HCT116 (cell line): ENCODE results near the gene APOA1. TPM values are rescaled to one million over a fixed set of nuclear protein-coding genes. Genes with fewer than 3 reads are reported as not detected.

Source experiments
- ATAC-seq: fragments of 200-7000 bp; cut with Tn5 transposase; 2 replicates; pipeline ENCODE4 v1.9.1; 2020; ENCODE audit warnings: mild to moderate bottlenecking, moderate library complexity
- BruUV-seq: library from RNA; stranded (reverse); fragments of 400-500 nt; replicated peaks from 2 replicates; lab custom pipeline; 2021; lab: Mats Ljungman, UMichigan
- CTCF ChIA-PET: fragments of 300-600 bp; sonication (Branson Sonifier 250); formaldehyde crosslinking; loops from one replicate; lab custom pipeline; 2021; ENCODE audit warnings: antibody characterized with exemption; lab: Charles Lee
- POLR2A ChIA-PET: fragments of 300-600, 350-600 bp; sonication (Branson Sonifier 250); formaldehyde crosslinking; loops from one replicate; lab custom pipeline; 2021; ENCODE audit warnings: antibody characterized with exemption; lab: Charles Lee
- RAD21 ChIA-PET, 2 experiments: fragments of 300-600 bp; sonication (Branson Sonifier 250); formaldehyde crosslinking; loops; one replicate each; lab custom pipeline; 2023; ENCODE audit warnings: low total read pairs in 2 of 2; ENCODE audit not compliant: uncharacterized antibody in 2 of 2, unreplicated experiment in 2 of 2, low non-redundant PET in 1 of 2; lab: Charles Lee
- DNase-seq: peaks from one replicate; pipeline ENCODE4 v3.0.0-alpha.2; 2010; ENCODE audit warnings: low read depth, low spot score
- H2AFZ ChIP-seq: fragments of 200-600 bp; shearing (Covaris generic), sonication (generic); 2 replicates; pipeline ENCODE4 v1.6.1; 2017; ENCODE audit warnings: low read depth, mixed run types, mixed read lengths, antibody characterized with exemption, low read length; ENCODE audit not compliant: poor library complexity, severe bottlenecking
- H3K27ac ChIP-seq: 2 replicates; pipeline ENCODE4 v1.5.1; 2012; ENCODE audit warnings: low read depth, low read length
- H3K27me3 ChIP-seq: fragments of 200-600 bp; sonication (generic); 2 replicates; pipeline ENCODE4 v1.6.1; 2016; ENCODE audit warnings: mixed run types, low read length, mixed read lengths; ENCODE audit not compliant: insufficient read depth
- H3K36me3 ChIP-seq, 2 experiments: fragments of 200-500 bp in 1 of 2; fragments of 200-600 bp in 1 of 2; sonication (Bioruptor generic) in 1 of 2; sonication (generic) in 1 of 2; 2 replicates each; pipeline versions ENCODE4 v1.5.1 to v1.6.1; 2014 to 2016; ENCODE audit warnings: low read length in 2 of 2, inconsistent platforms in 1 of 2, mixed read lengths in 1 of 2, mixed run types in 1 of 2; ENCODE audit not compliant: insufficient read depth in 2 of 2, control insufficient read depth in 1 of 2
- H3K4me1 ChIP-seq, 2 experiments: fragments of 200-600 bp in 1 of 2; sonication (generic) in 1 of 2; 2 replicates each; pipeline versions ENCODE4 v1.5.1 to v1.6.1; 2012 to 2017; ENCODE audit warnings: low read length in 2 of 2, inconsistent platforms in 1 of 2, mild to moderate bottlenecking in 1 of 2, mixed read lengths in 1 of 2, mixed run types in 1 of 2, moderate library complexity in 1 of 2; ENCODE audit not compliant: insufficient read depth in 2 of 2, control insufficient read depth in 1 of 2
- H3K4me2 ChIP-seq: fragments of 200-600 bp; sonication (generic); 2 replicates; pipeline ENCODE4 v1.6.1; 2017; ENCODE audit warnings: mixed run types, low read length, mixed read lengths
- H3K4me3 ChIP-seq, 2 experiments: fragments of 200-600 bp in 1 of 2; sonication (generic) in 1 of 2; replicated peaks in 1 of 2; 2 replicates each; pipeline ENCODE4 v1.5.1; 2011 to 2016; ENCODE audit warnings: low read length in 2 of 2, control low read depth in 1 of 2, low read depth in 1 of 2, mild to moderate bottlenecking in 1 of 2, mixed read lengths in 1 of 2, mixed run types in 1 of 2
- H3K79me2 ChIP-seq: fragments of 200-600 bp; sonication (generic); 2 replicates; pipeline ENCODE4 v1.6.1; 2017; ENCODE audit warnings: mild to moderate bottlenecking, mixed run types, low read length, moderate library complexity, mixed read lengths; ENCODE audit not compliant: insufficient read depth
- H3K9ac ChIP-seq: fragments of 200-600 bp; sonication (generic); 2 replicates; pipeline ENCODE4 v1.6.1; 2016; ENCODE audit warnings: low read length, mixed read lengths
- H3K9me2 ChIP-seq: fragments of 200-600 bp; sonication (generic), shearing (Covaris generic); 2 replicates; pipeline ENCODE4 v1.6.1; 2017; ENCODE audit warnings: mixed run types, mild to moderate bottlenecking, moderate library complexity; ENCODE audit not compliant: insufficient read depth
- H3K9me3 ChIP-seq, 2 experiments: fragments of 200-500 bp in 1 of 2; fragments of 200-600 bp in 1 of 2; sonication (Bioruptor generic) in 1 of 2; sonication (generic) in 1 of 2; 2 replicates each; pipeline ENCODE4 v1.6.1; 2014 to 2017; ENCODE audit warnings: low read length in 2 of 2, mixed read lengths in 2 of 2, inconsistent platforms in 1 of 2, low read depth in 1 of 2, mild to moderate bottlenecking in 1 of 2, mixed run types in 1 of 2, moderate library complexity in 1 of 2; ENCODE audit not compliant: control insufficient read depth in 1 of 2, insufficient read depth in 1 of 2
- H4K20me1 ChIP-seq: fragments of 200-600 bp; sonication (generic), shearing (Covaris generic); 2 replicates; pipeline ENCODE4 v1.6.1; 2017; ENCODE audit warnings: mixed run types, mild to moderate bottlenecking, moderate library complexity; ENCODE audit not compliant: insufficient read depth
- CEBPB ChIP-seq: IDR thresholded peaks from 2 replicates; pipeline ENCODE4 v1.6.1; 2012; ENCODE audit warnings: low read depth
- ELF1 ChIP-seq: IDR thresholded peaks from 2 replicates; pipeline ENCODE4 v1.6.1; 2012; ENCODE audit warnings: low read depth, borderline replicate concordance
- EZH2 ChIP-seq: fragments of 200-600 bp; sonication (generic); IDR thresholded peaks from 2 replicates; pipeline ENCODE4 v1.6.1; 2017; ENCODE audit warnings: antibody characterized with exemption, mixed run types
- EZH2phosphoT487 ChIP-seq: fragments of 200-600 bp; IDR thresholded peaks from 2 replicates; pipeline ENCODE4 v1.6.1; 2018; ENCODE audit warnings: antibody characterized with exemption, borderline replicate concordance
- FOSL1 ChIP-seq: IDR thresholded peaks from 2 replicates; pipeline ENCODE4 v1.6.1; 2012; ENCODE audit warnings: low read depth
- JUND ChIP-seq: IDR thresholded peaks from 2 replicates; pipeline ENCODE4 v1.6.1; 2012
- SIN3A ChIP-seq: IDR thresholded peaks from 2 replicates; pipeline ENCODE4 v1.6.1; 2012; ENCODE audit warnings: low read depth
- ZNF274 ChIP-seq: fragments of 200-500 bp; sonication (Bioruptor generic); IDR thresholded peaks from 2 replicates; pipeline ENCODE4 v1.6.1; 2014; ENCODE audit warnings: mild to moderate bottlenecking, low read depth, low read length, inconsistent platforms
- intact Hi-C: fragments of 100-400 bp; cut with micrococcal nuclease; formaldehyde crosslinking; loops from 2 replicates; pipeline ENCODE4 v1.10.0; 2022
- total RNA-seq: library from RNA; stranded (reverse); gene quantifications from one replicate; pipeline ENCODE4 v1.2.1, GENCODE V29; 2021; ENCODE audit not compliant: unreplicated experiment
- TF ChIP-seq, protein P1 (sequence below), 3 experiments: fragments of 200-600 bp in 1 of 3; sonication (generic) in 1 of 3; IDR thresholded peaks in 2 of 3; conservative IDR thresholded peaks in 1 of 3; 2 replicates each; pipeline ENCODE4 v1.5.1; 2012 to 2017; ENCODE audit warnings: low read depth in 2 of 3, low read length in 2 of 3, antibody characterized with exemption in 1 of 3, borderline replicate concordance in 1 of 3, control low read depth in 1 of 3, mild to moderate bottlenecking in 1 of 3, mixed read lengths in 1 of 3, mixed run types in 1 of 3, moderate library complexity in 1 of 3; ENCODE audit not compliant: insufficient read depth in 1 of 3

APOA1 gene
- total RNA-seq, 1 experiment from 2014 or later = 2.0 TPM

- no peak for TF ChIP-seq FOSL1
- TF ChIP-seq EZH2 = no peak
- TF ChIP-seq, protein P1, sequence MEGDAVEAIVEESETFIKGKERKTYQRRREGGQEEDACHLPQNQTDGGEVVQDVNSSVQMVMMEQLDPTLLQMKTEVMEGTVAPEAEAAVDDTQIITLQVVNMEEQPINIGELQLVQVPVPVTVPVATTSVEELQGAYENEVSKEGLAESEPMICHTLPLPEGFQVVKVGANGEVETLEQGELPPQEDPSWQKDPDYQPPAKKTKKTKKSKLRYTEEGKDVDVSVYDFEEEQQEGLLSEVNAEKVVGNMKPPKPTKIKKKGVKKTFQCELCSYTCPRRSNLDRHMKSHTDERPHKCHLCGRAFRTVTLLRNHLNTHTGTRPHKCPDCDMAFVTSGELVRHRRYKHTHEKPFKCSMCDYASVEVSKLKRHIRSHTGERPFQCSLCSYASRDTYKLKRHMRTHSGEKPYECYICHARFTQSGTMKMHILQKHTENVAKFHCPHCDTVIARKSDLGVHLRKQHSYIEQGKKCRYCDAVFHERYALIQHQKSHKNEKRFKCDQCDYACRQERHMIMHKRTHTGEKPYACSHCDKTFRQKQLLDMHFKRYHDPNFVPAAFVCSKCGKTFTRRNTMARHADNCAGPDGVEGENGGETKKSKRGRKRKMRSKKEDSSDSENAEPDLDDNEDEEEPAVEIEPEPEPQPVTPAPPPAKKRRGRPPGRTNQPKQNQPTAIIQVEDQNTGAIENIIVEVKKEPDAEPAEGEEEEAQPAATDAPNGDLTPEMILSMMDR (IDR thresholded peaks at IDR 0.05 in 2 of 3, conservative IDR thresholded peaks at IDR 0.05 in 1 of 3; ENCODE audit: borderline replicate concordance in 1 of 3, insufficient read depth in 1 of 3, low read depth in 2 of 3, low read length in 2 of 3) = no peak
- no peak for TF ChIP-seq CEBPB
- TF ChIP-seq ELF1 = no peak
- TF ChIP-seq ZNF274 = no peak
- TF ChIP-seq SIN3A = no peak
Measured at GRCh38 chr11:116830184-116830912, 7.1 kb downstream of the APOA1 start (continued).

DNA sequence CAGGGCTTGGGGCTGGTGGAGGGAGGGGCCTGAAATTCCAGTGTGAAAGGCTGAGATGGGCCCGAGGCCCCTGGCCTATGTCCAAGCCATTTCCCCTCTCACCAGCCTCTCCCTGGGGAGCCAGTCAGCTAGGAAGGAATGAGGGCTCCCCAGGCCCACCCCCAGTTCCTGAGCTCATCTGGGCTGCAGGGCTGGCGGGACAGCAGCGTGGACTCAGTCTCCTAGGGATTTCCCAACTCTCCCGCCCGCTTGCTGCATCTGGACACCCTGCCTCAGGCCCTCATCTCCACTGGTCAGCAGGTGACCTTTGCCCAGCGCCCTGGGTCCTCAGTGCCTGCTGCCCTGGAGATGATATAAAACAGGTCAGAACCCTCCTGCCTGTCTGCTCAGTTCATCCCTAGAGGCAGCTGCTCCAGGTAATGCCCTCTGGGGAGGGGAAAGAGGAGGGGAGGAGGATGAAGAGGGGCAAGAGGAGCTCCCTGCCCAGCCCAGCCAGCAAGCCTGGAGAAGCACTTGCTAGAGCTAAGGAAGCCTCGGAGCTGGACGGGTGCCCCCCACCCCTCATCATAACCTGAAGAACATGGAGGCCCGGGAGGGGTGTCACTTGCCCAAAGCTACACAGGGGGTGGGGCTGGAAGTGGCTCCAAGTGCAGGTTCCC is 7.8 kb downstream of the APOA1 start, which contains the start of gene APOC3:
APOC3 (plus strand) TSS at position 383 of the 659 bp plus-strand sequence. CDS start 676 bp downstream, outside the sequence.
- ChIA-PET RAD21 (no interaction called here), CTCF (interaction anchor here (0.6 to 0.7 kb wide), 2 partner anchors 50 to 277 kb away, joined by 3 read pairs; no protein-coding TSS in a partner anchor), POLR2A (no interaction called here)
- Histone ChIP-seq H2AFZ (no peak within 1 kb of the TSS), H3K27ac (no peak within 1 kb of the TSS), H3K4me2 (no peak within 1 kb of the TSS), H3K9me2 (no peaks in the 10 kb centered on the region), H3K4me1 (no peaks in the 10 kb centered on the region), H3K36me3 (no peaks in the 10 kb centered on the region), H3K27me3 (no peaks in the 10 kb centered on the region), H3K4me3 (no peak within 1 kb of the TSS), H4K20me1 (no peaks in the 10 kb centered on the region), H3K79me2 (no peaks in the 10 kb centered on the region), H3K9me3 (no peaks in the 10 kb centered on the region), H3K9ac (no peak within 1 kb of the TSS)
- TF ChIP-seq EZH2 = no peak
- no peak for TF ChIP-seq EZH2phosphoT487
- TF ChIP-seq JUND = no peak
- ATAC-seq (no peak), DNase-seq (no peak)
- no TSS peak for BruUV-seq
- intact Hi-C loops = no loop called here
